Measurements from ENCODE around the gene FAAP20. TPM values are rescaled to one million over a fixed set of nuclear protein-coding genes. Genes with fewer than 3 reads are reported as not detected.

Gene FAAP20
- total RNA-seq, 1 experiment from 2014 or later = 112 TPM

DNA sequence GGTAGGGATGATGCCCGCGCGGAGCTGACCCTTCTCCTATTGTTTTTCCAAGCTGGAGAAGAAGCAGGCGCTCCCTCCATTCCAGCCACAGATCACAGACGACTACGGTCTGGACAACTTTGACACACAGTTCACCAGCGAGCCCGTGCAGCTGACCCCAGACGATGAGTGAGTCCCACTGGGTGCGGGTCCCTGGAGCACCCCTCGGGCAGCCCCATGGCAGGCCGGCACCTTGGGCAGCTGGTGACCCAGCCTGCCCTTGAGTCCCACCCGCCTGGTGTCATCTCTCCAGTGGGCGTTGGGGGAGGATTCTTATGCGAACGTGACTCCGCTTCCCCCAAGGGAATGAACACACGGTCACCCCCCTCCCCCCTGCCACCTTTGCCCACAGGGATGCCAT, 10.0 kb downstream of the FAAP20 start:
- RAD21 ChIA-PET (ENCODE audit: low non-redundant PET in 1 of 2, low total read pairs in 2 of 2, uncharacterized antibody in 2 of 2, unreplicated experiment in 2 of 2) = no interaction called here
- Histone ChIP-seq H4K20me1 (ENCODE audit: insufficient read depth) (no peaks in the 10 kb centered on the region), H3K4me3 (replicated peaks in 1 of 2; ENCODE audit: low read depth in 1 of 2, low read length in 2 of 2) (no peak overlapping the region), H3K9me2 (ENCODE audit: insufficient read depth) (no peaks in the 10 kb centered on the region), H3K4me1 (ENCODE audit: control insufficient read depth in 1 of 2, insufficient read depth in 2 of 2, low read length in 2 of 2) (peaks cover 5 to 12% of the 10 kb centered on the region in 2 experiments), H3K27me3 (ENCODE audit: insufficient read depth, low read length) (no peaks in the 10 kb centered on the region), H3K4me2 (ENCODE audit: low read length) (no peak overlapping the region), H3K36me3 (ENCODE audit: control insufficient read depth in 1 of 2, insufficient read depth in 2 of 2, low read length in 2 of 2) (peaks cover 3 to 5% of the 10 kb centered on the region in 2 experiments; a peak in 1 of 4 replicates), H3K27ac (ENCODE audit: low read depth, low read length) (no peak overlapping the region), H3K9me3 (ENCODE audit: control insufficient read depth in 1 of 2, insufficient read depth in 1 of 2, low read depth in 1 of 2, low read length in 2 of 2) (no peaks in the 10 kb centered on the region), H3K79me2 (ENCODE audit: insufficient read depth, low read length) (no peaks in the 10 kb centered on the region), H3K9ac (ENCODE audit: low read length) (no peak overlapping the region), H2AFZ (ENCODE audit: low read depth, low read length, poor library complexity, severe bottlenecking) (no peak overlapping the region)
- CTCF ChIA-PET = no interaction called here
- intact Hi-C loops (cut with micrococcal nuclease) = no loop called here
- BruUV-seq (replicated peaks) = no TSS peak
- no peak for ATAC-seq
- POLR2A ChIA-PET = no interaction called here
- DNase-seq (ENCODE audit: low read depth, low spot score) = no peak
- TF ChIP-seq MAX (IDR thresholded peaks at IDR 0.05) (no peak), EZH2 (IDR thresholded peaks at IDR 0.05) (no peak), ZNF274 (IDR thresholded peaks at IDR 0.05; ENCODE audit: low read depth, low read length) (no peak), CBX3 (IDR thresholded peaks at IDR 0.05; ENCODE audit: low read depth) (no peak), JUND (IDR thresholded peaks at IDR 0.05) (no peak), POLR2A (IDR thresholded peaks at IDR 0.05; ENCODE audit: borderline replicate concordance, extremely low read depth, insufficient read depth, insufficient read length) (no peak), TCF7L2 (IDR thresholded peaks at IDR 0.05; ENCODE audit: borderline replicate concordance, extremely low read depth, insufficient read depth, insufficient read length) (no peak), CEBPB (IDR thresholded peaks at IDR 0.05; ENCODE audit: low read depth) (no peak)
- TF ChIP-seq, protein P1, sequence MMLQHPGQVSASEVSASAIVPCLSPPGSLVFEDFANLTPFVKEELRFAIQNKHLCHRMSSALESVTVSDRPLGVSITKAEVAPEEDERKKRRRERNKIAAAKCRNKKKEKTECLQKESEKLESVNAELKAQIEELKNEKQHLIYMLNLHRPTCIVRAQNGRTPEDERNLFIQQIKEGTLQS (IDR thresholded peaks at IDR 0.05) = no peak

- Histone ChIP-seq H3K4me1 (ENCODE audit: control insufficient read depth in 1 of 2, insufficient read depth in 2 of 2, low read length in 2 of 2) (peaks cover under 1 to 6% of the 10 kb centered on the region in 2 experiments; a peak in 3 of 4 replicates), H4K20me1 (ENCODE audit: insufficient read depth) (no peaks in the 10 kb centered on the region), H3K4me3 (replicated peaks in 1 of 2; ENCODE audit: low read depth in 1 of 2, low read length in 2 of 2) (no peak overlapping the region), H3K79me2 (ENCODE audit: insufficient read depth, low read length) (no peaks in the 10 kb centered on the region), H3K4me2 (ENCODE audit: low read length) (no peak overlapping the region), H2AFZ (ENCODE audit: low read depth, low read length, poor library complexity, severe bottlenecking) (no peak overlapping the region), H3K36me3 (ENCODE audit: control insufficient read depth in 1 of 2, insufficient read depth in 2 of 2, low read length in 2 of 2) (peaks cover 3 to 5% of the 10 kb centered on the region in 2 experiments; a peak in 1 of 4 replicates), H3K27ac (ENCODE audit: low read depth, low read length) (no peak overlapping the region), H3K27me3 (ENCODE audit: insufficient read depth, low read length) (no peaks in the 10 kb centered on the region), H3K9me2 (ENCODE audit: insufficient read depth) (no peaks in the 10 kb centered on the region), H3K9me3 (ENCODE audit: control insufficient read depth in 1 of 2, insufficient read depth in 1 of 2, low read depth in 1 of 2, low read length in 2 of 2) (no peaks in the 10 kb centered on the region), H3K9ac (ENCODE audit: low read length) (no peak overlapping the region)
- POLR2A ChIA-PET = no interaction called here
- ATAC-seq (no peak), DNase-seq (ENCODE audit: low read depth, low spot score) (no peak)
- CTCF ChIA-PET = no interaction called here
- RAD21 ChIA-PET (ENCODE audit: low non-redundant PET in 1 of 2, low total read pairs in 2 of 2, uncharacterized antibody in 2 of 2, unreplicated experiment in 2 of 2) = no interaction called here
- intact Hi-C loops (cut with micrococcal nuclease) = no loop called here
- TF ChIP-seq, protein P2, sequence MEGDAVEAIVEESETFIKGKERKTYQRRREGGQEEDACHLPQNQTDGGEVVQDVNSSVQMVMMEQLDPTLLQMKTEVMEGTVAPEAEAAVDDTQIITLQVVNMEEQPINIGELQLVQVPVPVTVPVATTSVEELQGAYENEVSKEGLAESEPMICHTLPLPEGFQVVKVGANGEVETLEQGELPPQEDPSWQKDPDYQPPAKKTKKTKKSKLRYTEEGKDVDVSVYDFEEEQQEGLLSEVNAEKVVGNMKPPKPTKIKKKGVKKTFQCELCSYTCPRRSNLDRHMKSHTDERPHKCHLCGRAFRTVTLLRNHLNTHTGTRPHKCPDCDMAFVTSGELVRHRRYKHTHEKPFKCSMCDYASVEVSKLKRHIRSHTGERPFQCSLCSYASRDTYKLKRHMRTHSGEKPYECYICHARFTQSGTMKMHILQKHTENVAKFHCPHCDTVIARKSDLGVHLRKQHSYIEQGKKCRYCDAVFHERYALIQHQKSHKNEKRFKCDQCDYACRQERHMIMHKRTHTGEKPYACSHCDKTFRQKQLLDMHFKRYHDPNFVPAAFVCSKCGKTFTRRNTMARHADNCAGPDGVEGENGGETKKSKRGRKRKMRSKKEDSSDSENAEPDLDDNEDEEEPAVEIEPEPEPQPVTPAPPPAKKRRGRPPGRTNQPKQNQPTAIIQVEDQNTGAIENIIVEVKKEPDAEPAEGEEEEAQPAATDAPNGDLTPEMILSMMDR (IDR thresholded peaks at IDR 0.05 in 2 of 3, conservative IDR thresholded peaks at IDR 0.05 in 1 of 3; ENCODE audit: borderline replicate concordance in 1 of 3, insufficient read depth in 1 of 3, low read depth in 2 of 3, low read length in 2 of 3) = no peak
- TF ChIP-seq EGR1 (IDR thresholded peaks at IDR 0.05; ENCODE audit: low read depth) = no peak
- BruUV-seq (replicated peaks) = no TSS peak
These were observed 10.6 kb downstream of the FAAP20 start for GRCh38 chr1:2183937-2184334.
